Endothelial cell of umbilical vein (primary cell): Measurements from ENCODE around the gene DNHD1. TPM values are rescaled to one million over a fixed set of nuclear protein-coding genes. Genes with fewer than 3 reads are reported as not detected.

ENCODE experiments used
- BruUV-seq: library from RNA; stranded (reverse); fragments of 400-500 nt; replicated peaks from 2 replicates; lab custom pipeline; 2021; lab: Mats Ljungman, UMichigan
- CTCF ChIA-PET: fragments of 300-600, 350-600 bp; sonication (Branson Sonifier 250); formaldehyde crosslinking; loops from one replicate; lab custom pipeline; 2021; ENCODE audit warnings: antibody characterized with exemption, inconsistent platforms; lab: Charles Lee
- POLR2A ChIA-PET: fragments of 300-600, 350-600 bp; sonication (Branson Sonifier 250); formaldehyde crosslinking; loops from one replicate; lab custom pipeline; 2021; ENCODE audit warnings: antibody characterized with exemption, inconsistent platforms; lab: Charles Lee
- DNase-seq: peaks from one replicate; pipeline ENCODE4 v3.0.0-alpha.2; 2011; ENCODE audit warnings: low read depth, low spot score
- FAIRE-seq: peaks from 2 replicates; lab custom pipeline; 2011; peaks lifted over from hg19 to GRCh38; lab: Jason Lieb, UNC
- H2AFZ ChIP-seq: 2 replicates; pipeline ENCODE4 v1.6.0; 2012; ENCODE audit warnings: low read depth, low read length, control low read depth, inconsistent platforms
- H3K27ac ChIP-seq: 2 replicates; pipeline ENCODE4 v1.5.1; 2011; ENCODE audit warnings: low read depth, mild to moderate bottlenecking, control low read depth, low read length, moderate library complexity; ENCODE audit not compliant: insufficient read depth
- H3K27me3 ChIP-seq, 2 experiments: 2 replicates each; pipeline versions ENCODE4 v1.6.0 to v1.6.1; 2011; ENCODE audit warnings: low read length in 2 of 2, mixed read lengths in 1 of 2; ENCODE audit not compliant: control insufficient read depth in 2 of 2, insufficient read depth in 2 of 2
- H3K36me3 ChIP-seq, 2 experiments: 2 replicates in 1 of 2; 3 replicates in 1 of 2; pipeline ENCODE4 v1.5.1; 2011; ENCODE audit warnings: low read length in 2 of 2, mild to moderate bottlenecking in 1 of 2, moderate library complexity in 1 of 2; ENCODE audit not compliant: control insufficient read depth in 2 of 2, insufficient read depth in 2 of 2; ENCODE audit errors: extremely low read depth in 1 of 2
- H3K4me1 ChIP-seq: 3 replicates; pipeline ENCODE4 v1.5.1; 2011; ENCODE audit warnings: mild to moderate bottlenecking, low read length; ENCODE audit not compliant: control insufficient read depth, insufficient read depth; ENCODE audit errors: extremely low read depth
- H3K4me2 ChIP-seq: 2 replicates; pipeline ENCODE4 v1.6.1; 2011; ENCODE audit warnings: low read length, control low read depth, mixed read lengths; ENCODE audit not compliant: insufficient read depth
- H3K4me3 ChIP-seq, 3 experiments: fragments of 200-600 bp in 1 of 3; sonication (generic), shearing (Covaris generic) in 1 of 3; replicated peaks in 1 of 3; 2 replicates each; pipeline ENCODE4 v1.5.1; 2011 to 2016; ENCODE audit warnings: control low read depth in 3 of 3, low read length in 3 of 3, mild to moderate bottlenecking in 2 of 3, inconsistent platforms in 1 of 3, low read depth in 1 of 3, moderate library complexity in 1 of 3; ENCODE audit not compliant: insufficient read depth in 1 of 3
- H3K79me2 ChIP-seq: 2 replicates; pipeline ENCODE4 v1.6.0; 2012; ENCODE audit warnings: low read length, inconsistent platforms; ENCODE audit not compliant: control insufficient read depth, insufficient read depth
- H3K9ac ChIP-seq: replicated peaks from 2 replicates; pipeline ENCODE3; 2011; ENCODE audit warnings: low read length, control low read depth; ENCODE audit not compliant: insufficient read depth; ENCODE audit errors: extremely low read depth
- H3K9me1 ChIP-seq: replicated peaks from 3 replicates; pipeline ENCODE4 v1.6.0; 2011; ENCODE audit warnings: mild to moderate bottlenecking, low read length; ENCODE audit not compliant: control insufficient read depth, insufficient read depth; ENCODE audit errors: extremely low read depth
- H3K9me3 ChIP-seq: replicated peaks from 2 replicates; pipeline ENCODE4 v1.5.1; 2012; ENCODE audit warnings: low read length, inconsistent platforms; ENCODE audit not compliant: control insufficient read depth, insufficient read depth
- H4K20me1 ChIP-seq: replicated peaks from 2 replicates; pipeline ENCODE3; 2011; ENCODE audit warnings: mild to moderate bottlenecking, low read length; ENCODE audit not compliant: control insufficient read depth, insufficient read depth; ENCODE audit errors: extremely low read depth
- FOS ChIP-seq: IDR thresholded peaks from 2 replicates; pipeline ENCODE4 v1.6.1; 2011; ENCODE audit warnings: mild to moderate bottlenecking, low read length, moderate library complexity, borderline replicate concordance; ENCODE audit not compliant: insufficient read depth
- GATA2 ChIP-seq: IDR thresholded peaks from 2 replicates; pipeline ENCODE4 v1.7.0; 2011; ENCODE audit warnings: low read depth, mild to moderate bottlenecking, moderate library complexity, mixed read lengths, low read length; ENCODE audit not compliant: insufficient read length, insufficient read depth
- MYC ChIP-seq: IDR thresholded peaks from one replicate; pipeline ENCODE4 v1.6.1; 2011; ENCODE audit warnings: mild to moderate bottlenecking, low read depth, low read length
- POLR2A ChIP-seq: IDR thresholded peaks from 2 replicates; pipeline ENCODE4 v1.6.1; 2012; ENCODE audit warnings: low read depth, mild to moderate bottlenecking, control low read depth, low read length
- POLR2AphosphoS5 ChIP-seq: IDR thresholded peaks from 2 replicates; pipeline ENCODE4 v1.6.1; 2012; ENCODE audit warnings: low read depth, mild to moderate bottlenecking, control low read depth, low read length, moderate library complexity; ENCODE audit not compliant: insufficient read depth
- dilution Hi-C: fragments of 300-500 bp; cut with MboI; formaldehyde crosslinking; loops from one replicate; pipeline ENCODE4 v1.15.0; 2019; ENCODE audit warnings: low sequenced_read_pairs; ENCODE audit not compliant: extremely low pct_ligation_motif_present
- intact Hi-C: fragments of 100-400 bp; cut with micrococcal nuclease; formaldehyde crosslinking; loops from one replicate; pipeline ENCODE4 v1.10.0; 2022
- polyA plus RNA-seq, 4 experiments: library from polyadenylated mRNA; depleted of rRNA in 3 of 4; stranded (reverse) in 3 of 4; unstranded in 1 of 4; fragments of >200 nt; gene quantifications; 2 replicates each; pipeline versions ENCODE4 v1.2.1 to v1.2.3, GENCODE V29; 2011 to 2012; ENCODE audit warnings: missing spikeins in 1 of 4
- total RNA-seq: library from RNA; stranded (reverse); gene quantifications from 2 replicates; pipeline ENCODE4 v1.2.3, GENCODE V29; 2021
- TF ChIP-seq, protein P1 (sequence below): IDR thresholded peaks from 2 replicates; pipeline ENCODE4 v1.6.1; 2011; ENCODE audit not compliant: insufficient read depth, insufficient read length
- TF ChIP-seq, protein P2 (sequence below), 2 donors: IDR thresholded peaks; 1 replicate in 1 of 2; 2 replicates in 1 of 2; pipeline ENCODE4 v1.5.1; 2011; ENCODE audit warnings: low read length in 2 of 2, mild to moderate bottlenecking in 2 of 2, moderate library complexity in 2 of 2, control low read depth in 1 of 2, inconsistent platforms in 1 of 2, low read depth in 1 of 2; ENCODE audit not compliant: insufficient read depth in 1 of 2; ENCODE audit errors: extremely low read depth in 1 of 2

The DNHD1 gene
- total and polyA plus RNA-seq, 2 donors (not counting 3 experiments of a cell fraction or from before 2014, with no cell fraction given): 3.7 to 8.6 TPM

DNA sequence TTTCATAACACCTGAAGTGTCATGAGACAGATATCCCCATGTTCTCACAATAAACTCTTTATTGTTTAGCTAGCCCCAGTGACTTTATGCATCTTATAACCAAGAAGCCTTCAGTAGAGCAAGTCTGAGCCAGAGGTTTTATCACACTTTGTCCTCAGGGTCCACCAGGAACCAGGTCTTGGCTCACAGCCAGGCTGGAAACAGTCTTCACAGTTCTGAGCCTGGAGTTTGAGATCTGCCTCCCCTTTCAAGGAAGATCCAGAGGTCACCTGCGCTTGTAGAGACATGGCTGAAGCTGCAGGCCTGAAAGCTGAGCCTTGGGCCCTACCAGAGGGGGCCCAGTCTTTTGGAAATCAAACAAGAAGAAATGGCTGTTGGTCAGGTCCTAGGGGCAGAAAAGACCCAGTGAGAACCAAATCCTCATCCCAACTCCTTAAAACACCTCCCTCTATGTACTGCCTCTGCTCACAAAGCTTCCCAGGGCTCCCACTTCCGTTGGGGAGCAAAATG, 102.9 kb downstream of the DNHD1 start:
- DNase-seq (no peak), FAIRE-seq (no peak)
- BruUV-seq: no TSS peak
- ChIA-PET CTCF (interaction anchor here (1.5 kb wide), 1 partner anchor 69 kb away, joined by 4 read pairs; no protein-coding TSS in a partner anchor), POLR2A (no interaction called here)
- Histone ChIP-seq H3K9me1 (no peaks in the 10 kb centered on the region), H3K27me3 (no peaks in the 10 kb centered on the region), H3K79me2 (peaks cover 61% of the 10 kb centered on the region), H2AFZ (no peak overlapping the region), H3K36me3 (peaks cover 22 to 23% of the 10 kb centered on the region in 2 experiments), H3K4me3 (no peak overlapping the region), H3K9ac (no peak overlapping the region), H3K4me1 (peaks cover 14% of the 10 kb centered on the region), H3K9me3 (no peaks in the 10 kb centered on the region), H3K4me2 (no peak overlapping the region), H4K20me1 (peaks cover 3% of the 10 kb centered on the region), H3K27ac (no peak overlapping the region)
- dilution Hi-C loops (no loop called here), intact Hi-C loops (no loop called here)
- no peak for TF ChIP-seq POLR2AphosphoS5
- TF ChIP-seq, protein P1, sequence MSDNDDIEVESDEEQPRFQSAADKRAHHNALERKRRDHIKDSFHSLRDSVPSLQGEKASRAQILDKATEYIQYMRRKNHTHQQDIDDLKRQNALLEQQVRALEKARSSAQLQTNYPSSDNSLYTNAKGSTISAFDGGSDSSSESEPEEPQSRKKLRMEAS: no peak
- no peak for TF ChIP-seq POLR2A
- TF ChIP-seq FOS: no peak
- no peak for TF ChIP-seq MYC
- TF ChIP-seq, protein P2, sequence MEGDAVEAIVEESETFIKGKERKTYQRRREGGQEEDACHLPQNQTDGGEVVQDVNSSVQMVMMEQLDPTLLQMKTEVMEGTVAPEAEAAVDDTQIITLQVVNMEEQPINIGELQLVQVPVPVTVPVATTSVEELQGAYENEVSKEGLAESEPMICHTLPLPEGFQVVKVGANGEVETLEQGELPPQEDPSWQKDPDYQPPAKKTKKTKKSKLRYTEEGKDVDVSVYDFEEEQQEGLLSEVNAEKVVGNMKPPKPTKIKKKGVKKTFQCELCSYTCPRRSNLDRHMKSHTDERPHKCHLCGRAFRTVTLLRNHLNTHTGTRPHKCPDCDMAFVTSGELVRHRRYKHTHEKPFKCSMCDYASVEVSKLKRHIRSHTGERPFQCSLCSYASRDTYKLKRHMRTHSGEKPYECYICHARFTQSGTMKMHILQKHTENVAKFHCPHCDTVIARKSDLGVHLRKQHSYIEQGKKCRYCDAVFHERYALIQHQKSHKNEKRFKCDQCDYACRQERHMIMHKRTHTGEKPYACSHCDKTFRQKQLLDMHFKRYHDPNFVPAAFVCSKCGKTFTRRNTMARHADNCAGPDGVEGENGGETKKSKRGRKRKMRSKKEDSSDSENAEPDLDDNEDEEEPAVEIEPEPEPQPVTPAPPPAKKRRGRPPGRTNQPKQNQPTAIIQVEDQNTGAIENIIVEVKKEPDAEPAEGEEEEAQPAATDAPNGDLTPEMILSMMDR (IDR thresholded peaks at IDR 0.05; ENCODE audit: extremely low read depth in 1 of 2, insufficient read depth in 1 of 2, low read depth in 1 of 2, low read length in 2 of 2): no peak
- TF ChIP-seq GATA2: no peak
